Measurements from ENCODE around the gene TTC34. TPM values are rescaled to one million over a fixed set of nuclear protein-coding genes. Genes with fewer than 3 reads are reported as not detected.

Gene TTC34
- total RNA-seq, 1 experiment from 2014 or later = not detected

DNA sequence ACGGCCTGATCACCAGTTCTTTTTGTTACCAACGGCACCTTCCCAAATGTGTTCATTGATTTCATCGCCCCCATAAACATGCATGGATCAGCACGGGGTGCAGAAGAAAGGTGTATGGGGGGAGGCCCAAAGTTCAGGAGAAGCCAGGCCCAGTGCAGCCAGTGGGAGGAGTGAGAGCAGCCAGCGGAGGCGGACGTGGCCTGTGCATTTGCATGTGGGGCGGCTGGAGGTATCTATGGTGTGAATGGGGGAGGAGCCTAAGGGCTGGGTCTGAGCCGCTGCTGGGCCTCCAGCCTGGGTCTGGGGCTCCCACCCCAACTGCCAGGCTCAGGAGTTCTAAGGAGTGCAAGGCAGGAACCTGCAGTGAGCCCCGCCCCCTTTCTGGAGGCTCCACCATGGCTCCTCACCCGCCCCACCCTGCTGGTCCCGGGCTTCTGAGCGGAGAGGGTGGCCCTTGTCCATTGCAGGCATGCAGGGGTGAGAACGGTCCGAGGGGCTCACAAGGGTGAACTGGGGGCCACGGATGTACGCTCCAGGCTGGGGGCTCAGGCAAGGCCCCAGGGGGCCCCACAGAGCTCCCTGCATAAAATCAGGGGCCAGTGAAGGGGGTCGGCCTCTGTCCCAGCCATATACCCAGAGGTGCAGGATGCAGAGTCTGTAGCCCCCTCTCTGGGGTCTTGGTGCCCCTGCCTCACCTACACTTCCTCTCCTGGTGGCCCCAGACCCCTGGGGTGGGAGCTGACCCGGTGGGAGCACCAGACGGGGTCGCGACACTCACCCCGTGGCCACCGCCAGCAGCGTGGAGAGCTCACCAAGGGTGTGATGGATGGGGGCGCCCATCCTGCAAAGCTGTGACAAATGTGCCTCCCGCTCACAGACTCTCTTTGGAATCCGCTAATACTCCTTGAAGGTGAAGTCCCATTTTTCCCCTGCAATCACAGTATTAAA, 31.3 kb upstream of the TTC34 start:
- in situ Hi-C loops (cut with HindIII; ENCODE audit: low pct_unique_long_range_greater_than_20kb, low sequenced_read_pairs) = no loop called here
- DNase-seq (ENCODE audit: low read depth) = no peak

DNA sequence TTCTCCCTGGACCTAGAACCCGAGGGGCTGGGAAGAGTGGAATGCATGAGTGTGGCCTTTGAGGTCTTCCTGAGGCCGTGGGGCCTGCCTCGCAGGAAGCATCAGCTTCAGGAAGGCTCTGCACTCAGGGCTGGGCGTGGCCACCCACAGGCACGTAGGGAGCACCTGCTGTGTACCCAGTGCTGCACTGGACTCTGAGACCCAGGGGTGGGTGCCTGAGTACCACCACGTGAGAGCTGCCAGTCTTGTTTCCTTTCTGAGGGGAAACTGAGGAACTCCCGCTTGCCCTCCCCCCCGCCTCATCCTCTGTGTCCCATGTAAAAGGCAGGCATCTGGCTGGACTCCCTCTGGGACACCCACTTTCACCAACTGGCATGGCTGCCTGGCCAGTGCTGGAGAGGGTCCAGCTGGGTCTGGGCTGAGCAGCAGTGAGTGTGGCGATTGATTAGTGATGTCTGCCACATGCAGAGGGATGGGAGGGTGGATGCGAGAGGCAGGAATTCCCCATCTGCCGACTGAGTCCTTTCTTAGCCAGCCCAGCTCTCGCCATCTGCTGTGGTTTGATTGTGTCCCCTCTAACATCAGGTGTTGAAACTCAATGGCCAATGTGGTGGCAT, 30.2 kb upstream of the TTC34 start:
- in situ Hi-C loops (cut with HindIII; ENCODE audit: low pct_unique_long_range_greater_than_20kb, low sequenced_read_pairs) = no loop called here
- DNase-seq (ENCODE audit: low read depth) = no peak

DNA sequence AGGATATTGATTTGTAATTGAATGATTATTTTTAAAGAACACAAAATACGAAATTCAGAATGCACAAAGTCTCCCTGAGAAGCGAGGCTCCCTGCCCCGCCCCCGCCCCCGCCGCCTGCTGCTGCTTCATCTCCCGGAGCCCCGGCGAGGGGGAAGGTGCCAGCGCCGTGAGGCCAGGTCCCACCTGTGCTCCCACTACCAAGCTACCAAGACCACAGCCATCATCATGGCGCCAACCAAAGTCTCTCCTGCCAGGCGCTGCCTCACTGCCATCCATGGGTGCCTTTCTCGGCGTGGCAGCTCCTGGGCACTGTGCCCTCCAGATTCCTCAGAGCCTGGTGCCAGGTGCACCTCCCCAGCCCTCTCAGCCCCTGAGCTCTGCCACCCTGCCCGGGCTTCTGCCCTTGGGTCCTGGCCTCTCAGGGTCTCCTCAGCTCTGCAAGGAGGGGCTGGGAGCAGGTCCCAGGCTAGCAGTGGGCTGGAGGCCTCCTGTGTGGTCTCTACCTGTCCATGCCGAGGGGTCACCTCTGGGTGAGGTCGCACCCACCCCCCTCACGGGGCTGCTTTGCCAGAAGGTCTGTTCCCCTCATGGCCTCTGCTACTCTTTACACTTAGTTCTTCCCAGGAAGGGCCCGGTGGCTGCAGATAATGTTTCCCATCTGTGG, 29.4 kb upstream of the TTC34 start:
- no peak for DNase-seq (ENCODE audit: low read depth)
- in situ Hi-C loops (cut with HindIII; ENCODE audit: low pct_unique_long_range_greater_than_20kb, low sequenced_read_pairs) = no loop called here

DNA sequence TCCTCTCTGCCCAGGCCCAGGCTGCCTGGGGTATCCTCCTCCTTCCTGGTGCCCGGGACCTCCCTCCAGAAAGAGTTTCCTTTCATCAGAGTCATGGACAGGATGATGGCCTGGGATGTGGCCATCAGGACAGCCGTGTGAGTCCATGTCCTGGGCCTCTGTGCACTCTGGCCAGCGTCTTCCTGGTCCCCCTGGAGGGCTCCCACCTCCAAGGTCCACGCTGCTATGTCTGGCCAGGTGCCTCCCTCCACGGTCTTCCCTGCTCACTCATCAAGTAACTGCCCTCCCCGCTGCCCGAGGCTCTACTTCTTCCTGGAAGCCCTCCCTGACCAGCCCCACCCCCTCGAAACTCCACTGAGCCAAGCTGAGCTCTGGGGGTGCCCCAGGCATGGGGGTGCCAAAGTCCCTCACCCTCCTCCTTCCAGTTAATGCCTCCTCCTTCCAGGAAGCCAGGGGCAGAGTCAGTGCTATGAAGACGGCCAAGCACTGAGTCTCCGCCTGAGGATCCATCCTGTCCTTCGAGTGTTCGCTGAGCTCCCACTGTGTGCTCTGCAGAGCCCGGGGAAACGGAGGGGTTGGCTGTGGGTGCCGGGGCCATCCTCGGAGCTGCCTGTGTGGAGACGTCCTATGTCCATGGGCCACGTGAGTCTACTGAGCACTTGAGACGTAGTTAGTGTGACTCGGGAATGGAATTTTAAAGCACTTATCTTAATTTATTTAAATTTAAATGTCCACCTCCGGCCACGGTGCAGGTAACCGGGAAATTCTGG, 28.5 kb upstream of the TTC34 start:
- no peak for DNase-seq (ENCODE audit: low read depth)
- in situ Hi-C loops (cut with HindIII; ENCODE audit: low pct_unique_long_range_greater_than_20kb, low sequenced_read_pairs) = no loop called here

DNA sequence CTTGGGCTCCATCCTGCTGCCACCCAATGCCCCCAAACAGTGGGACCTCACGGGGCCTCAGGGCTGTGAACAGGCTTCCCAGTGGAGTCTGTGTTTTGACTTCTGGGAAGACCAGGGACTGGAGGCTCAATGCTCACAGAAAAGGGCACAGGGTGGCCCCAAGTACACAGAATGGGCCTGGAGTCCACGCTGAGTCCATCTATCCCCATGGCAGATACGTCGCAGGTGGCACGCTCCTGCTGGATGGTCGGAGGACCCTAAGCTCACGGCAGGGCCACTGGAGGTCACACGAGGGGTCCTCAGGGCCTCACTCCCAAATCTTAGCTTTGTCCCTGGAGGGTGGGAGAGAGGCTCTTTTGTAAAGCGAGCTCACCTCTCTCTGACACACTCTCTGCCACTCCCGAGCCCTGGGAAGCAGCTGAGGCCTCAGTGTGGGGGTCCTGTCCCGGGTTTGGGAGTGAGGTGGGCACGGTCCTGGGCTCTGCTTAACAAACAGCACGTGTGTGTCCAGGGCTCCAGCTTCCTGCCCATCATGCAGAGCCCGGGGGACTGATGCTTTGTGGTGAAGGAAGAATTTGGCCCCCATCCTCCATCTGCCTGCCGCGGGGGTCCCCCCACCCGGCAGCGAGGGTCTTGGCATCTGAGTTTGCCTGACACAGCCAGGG, 27.2 kb upstream of the TTC34 start:
- no peak for DNase-seq (ENCODE audit: low read depth)
- in situ Hi-C loops (cut with HindIII; ENCODE audit: low pct_unique_long_range_greater_than_20kb, low sequenced_read_pairs) = no loop called here

DNA sequence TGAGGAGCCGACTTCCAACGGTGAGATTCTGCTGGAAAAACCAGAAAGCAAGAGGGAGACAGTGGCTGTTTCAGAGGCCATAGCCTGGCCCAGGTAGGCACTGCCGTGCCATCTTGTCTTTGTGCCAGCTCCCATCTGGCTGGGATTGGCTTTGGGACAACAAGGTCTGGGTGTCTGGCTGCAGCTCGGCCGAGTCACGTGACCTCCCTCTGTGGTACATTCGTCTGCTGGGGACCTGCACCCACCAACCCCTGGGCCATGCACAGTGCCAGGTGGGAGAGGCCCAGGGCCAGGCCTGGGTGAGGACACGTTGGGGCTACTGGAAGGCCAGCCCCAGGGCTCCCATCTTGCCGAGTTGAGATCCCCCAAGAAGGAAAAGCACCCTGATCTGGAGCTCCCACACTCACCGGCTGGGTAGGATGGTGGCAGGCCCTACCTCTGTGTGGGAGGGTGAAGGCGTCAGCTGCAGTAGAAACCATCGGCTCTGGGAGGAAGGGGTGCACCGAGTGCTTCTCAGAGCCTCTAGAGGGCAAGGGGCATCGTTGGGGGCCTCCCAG, 25.3 kb upstream of the TTC34 start:
- in situ Hi-C loops (cut with HindIII; ENCODE audit: low pct_unique_long_range_greater_than_20kb, low sequenced_read_pairs) = no loop called here
- no peak for DNase-seq (ENCODE audit: low read depth)

DNA sequence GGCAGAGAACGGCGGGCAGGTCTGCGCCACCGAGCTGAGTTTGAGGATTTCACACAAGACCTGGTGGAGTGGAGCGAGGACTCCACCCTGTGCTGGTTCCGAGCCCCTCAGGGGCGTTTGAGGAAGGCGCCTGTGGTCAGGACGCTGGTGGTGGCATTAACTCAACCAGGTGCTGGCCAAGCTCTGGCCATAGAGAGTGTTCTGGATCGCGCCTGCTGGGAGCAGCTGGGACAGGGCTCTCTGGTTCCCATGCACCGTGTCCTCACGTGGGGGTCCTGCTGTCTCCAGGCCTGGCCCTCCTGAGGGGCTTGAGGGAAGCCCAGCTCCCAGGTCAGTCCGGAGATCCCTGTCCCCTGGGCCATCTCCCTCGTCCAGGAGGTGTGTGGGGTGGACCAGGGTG, 24.8 kb upstream of the TTC34 start:
- in situ Hi-C loops (cut with HindIII; ENCODE audit: low pct_unique_long_range_greater_than_20kb, low sequenced_read_pairs) = no loop called here
- no peak for DNase-seq (ENCODE audit: low read depth)

DNA sequence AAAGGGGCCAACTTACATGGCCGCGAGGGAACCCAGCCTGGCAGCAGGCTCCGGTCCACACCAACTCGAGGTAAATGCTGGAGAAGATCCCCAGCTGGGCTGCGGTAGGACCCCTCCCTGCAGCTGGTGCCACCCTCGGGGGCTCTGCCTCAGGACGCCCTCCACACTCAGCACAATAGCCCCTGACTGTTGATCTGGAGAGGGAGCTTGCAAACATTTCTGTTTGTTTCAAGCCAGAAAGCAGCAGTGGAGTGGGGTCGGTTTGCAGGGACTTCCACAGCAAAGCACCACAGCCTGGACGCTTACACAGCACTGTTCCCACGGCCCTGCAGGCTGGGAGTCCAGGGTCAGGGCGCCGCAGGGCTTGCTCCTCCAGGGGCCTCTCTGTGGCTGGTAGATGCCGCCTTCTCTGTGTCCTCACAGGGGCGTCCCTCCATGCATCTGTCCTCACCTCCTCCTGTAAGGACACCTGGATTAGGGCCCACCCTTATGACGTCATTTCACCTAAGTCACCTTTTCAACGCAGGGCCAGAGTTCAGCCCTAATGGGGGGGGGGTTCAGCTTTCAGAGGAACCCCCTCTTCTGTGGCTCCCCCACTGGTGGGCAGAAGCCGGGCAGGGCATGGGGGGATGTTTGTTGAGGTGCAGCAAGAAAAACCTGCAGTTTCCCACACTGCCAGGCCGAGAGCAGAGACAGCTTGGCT, 24.1 kb upstream of the TTC34 start:
- no peak for DNase-seq (ENCODE audit: low read depth)
- in situ Hi-C loops (cut with HindIII; ENCODE audit: low pct_unique_long_range_greater_than_20kb, low sequenced_read_pairs) = no loop called here

DNA sequence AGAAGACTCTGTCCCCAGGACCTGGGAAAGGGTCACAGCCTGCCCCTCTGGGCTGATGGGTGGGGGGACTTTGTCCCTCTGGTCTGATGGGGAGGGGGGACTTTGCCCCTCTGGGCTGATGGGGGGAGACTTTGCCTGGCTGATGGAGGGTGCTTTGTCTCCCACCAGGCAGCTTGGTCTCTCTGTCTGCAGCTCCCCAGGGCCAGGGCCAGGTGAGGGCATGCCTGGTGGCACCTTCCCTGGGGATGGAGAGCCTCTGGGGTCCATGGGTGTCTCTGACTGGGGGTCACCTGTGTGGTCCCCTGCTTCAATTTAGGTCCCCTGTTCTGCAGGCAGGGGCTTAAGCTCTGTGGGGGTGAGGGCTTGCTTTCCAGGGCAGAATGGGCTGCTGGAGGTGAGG, 23.5 kb upstream of the TTC34 start:
- in situ Hi-C loops (cut with HindIII; ENCODE audit: low pct_unique_long_range_greater_than_20kb, low sequenced_read_pairs) = no loop called here
- no peak for DNase-seq (ENCODE audit: low read depth)

DNA sequence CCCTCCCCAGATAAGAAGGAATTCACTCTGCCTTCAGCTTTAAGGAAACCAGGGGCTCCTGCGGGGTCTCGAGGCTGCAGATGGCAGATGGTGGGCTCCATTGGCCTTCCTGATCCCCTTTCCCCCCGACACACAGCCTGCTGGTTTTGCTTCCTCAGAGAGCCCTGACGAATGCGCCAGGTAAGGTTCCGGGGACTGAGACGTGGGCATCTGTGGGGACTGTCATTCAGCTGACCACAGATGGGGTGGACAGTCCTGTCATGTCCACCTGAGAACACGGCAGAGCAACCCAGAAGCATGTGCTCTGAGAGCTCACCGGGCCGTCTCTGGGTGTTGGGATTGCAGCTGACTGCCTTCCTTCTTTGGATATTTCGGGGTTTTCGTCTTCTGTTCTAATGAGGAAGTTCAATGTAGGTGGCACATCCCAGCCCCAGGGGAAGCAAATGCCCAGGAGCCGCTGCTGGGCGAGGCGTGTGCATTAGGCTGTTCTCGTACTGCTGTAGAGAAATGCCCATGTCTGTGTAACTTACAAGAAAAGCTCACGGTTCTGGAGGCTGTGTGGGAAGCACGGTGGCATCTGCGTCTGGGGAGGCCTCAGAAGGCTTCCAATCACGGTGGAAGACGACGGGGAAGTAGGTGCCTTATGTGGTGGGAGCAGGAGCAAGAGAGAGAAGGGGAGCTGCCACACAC, 22.6 kb upstream of the TTC34 start:
- no peak for DNase-seq (ENCODE audit: low read depth)
- in situ Hi-C loops (cut with HindIII; ENCODE audit: low pct_unique_long_range_greater_than_20kb, low sequenced_read_pairs) = no loop called here

DNA sequence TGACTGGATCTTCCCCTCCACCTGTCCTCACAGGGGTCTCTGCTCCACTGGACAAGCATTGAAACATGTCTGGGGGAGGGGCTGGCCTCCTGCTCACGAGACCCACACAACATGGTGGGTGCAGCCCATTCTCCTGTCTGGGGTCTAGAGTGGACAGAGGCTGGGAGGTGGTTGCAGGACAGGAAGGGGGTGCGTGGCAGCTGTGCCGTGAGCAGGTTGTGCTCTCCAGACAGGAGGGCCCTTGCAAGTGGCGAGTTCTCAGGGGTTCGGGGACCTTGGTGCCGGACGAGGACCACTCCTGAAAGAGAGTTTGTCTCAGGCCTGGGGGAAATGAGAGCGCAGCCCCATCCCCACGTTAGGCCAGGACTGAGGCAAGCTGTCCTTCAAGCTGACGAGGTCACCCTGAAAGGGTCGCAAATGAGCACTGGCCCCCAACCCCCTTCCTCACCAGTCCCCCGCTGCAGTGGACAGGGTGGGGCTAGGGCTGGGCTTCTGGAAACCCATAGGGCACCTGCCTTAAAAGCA, 21.2 kb upstream of the TTC34 start:
- in situ Hi-C loops (cut with HindIII; ENCODE audit: low pct_unique_long_range_greater_than_20kb, low sequenced_read_pairs) = no loop called here
- no peak for DNase-seq (ENCODE audit: low read depth)

DNA sequence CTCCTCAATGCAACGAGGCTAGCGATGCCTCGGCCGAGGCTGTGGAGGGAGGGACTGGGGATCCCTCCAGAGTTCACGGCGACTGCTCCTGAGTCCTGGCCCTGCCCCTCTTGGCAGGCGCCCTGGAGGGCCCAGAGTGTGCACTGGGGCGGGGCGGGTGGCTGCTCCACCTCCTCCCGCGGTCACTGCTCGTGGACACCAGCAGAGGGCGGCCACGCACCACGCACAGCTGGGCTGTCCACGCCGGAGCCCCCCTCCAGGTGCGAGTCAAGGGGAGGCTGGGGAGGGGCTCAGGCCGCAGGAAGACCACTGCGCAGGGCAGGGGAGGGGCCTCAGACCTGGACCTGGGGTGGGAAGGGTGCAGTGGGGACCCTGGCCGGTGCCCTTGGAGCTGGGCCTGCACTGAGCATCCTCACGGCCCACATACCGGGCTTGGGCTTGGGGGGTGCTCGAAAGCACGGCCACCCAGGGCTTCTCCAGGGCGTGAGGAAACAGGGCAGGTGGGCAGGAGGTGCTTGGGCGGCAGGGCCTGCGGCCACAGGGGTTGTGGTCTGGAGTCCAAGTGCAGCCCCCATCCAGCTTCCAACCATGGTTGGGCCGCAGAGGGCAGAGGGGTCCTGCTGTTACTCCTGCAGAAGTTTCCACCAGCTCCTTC, 20.6 kb upstream of the TTC34 start:
- DNase-seq (ENCODE audit: low read depth) = peak; percentile 29
- in situ Hi-C loops (cut with HindIII; ENCODE audit: low pct_unique_long_range_greater_than_20kb, low sequenced_read_pairs) = no loop called here

DNA sequence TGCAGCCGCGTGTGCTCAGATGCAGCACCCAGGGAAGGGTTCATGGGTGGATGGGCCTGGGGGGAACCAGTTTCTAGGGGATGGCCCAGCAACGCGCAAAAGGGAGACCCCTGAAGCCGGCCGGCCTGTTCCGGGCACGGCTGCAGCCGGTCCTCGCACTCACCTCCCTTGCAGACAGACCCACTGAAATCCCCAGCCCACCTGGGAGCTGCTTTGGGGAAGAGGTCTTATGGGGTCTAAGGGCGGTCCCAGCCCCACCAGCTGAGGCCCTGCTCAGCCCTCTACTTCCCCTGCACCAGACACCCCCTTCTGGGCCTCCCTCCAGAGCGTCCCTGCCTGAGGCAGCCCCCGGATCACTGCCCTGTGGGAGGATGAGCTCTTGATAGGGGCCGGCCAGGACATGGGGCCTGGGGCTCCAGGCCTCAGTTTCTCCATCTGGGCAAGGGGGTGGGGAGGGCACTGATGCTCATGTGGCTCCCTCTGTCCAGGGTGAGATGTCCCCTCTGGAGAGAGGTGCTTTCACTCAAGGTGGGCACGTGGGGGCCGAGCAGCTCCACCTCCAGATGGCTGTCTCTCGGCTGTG, 20.0 kb upstream of the TTC34 start:
- in situ Hi-C loops (cut with HindIII; ENCODE audit: low pct_unique_long_range_greater_than_20kb, low sequenced_read_pairs) = no loop called here
- DNase-seq (ENCODE audit: low read depth) = no peak

DNA sequence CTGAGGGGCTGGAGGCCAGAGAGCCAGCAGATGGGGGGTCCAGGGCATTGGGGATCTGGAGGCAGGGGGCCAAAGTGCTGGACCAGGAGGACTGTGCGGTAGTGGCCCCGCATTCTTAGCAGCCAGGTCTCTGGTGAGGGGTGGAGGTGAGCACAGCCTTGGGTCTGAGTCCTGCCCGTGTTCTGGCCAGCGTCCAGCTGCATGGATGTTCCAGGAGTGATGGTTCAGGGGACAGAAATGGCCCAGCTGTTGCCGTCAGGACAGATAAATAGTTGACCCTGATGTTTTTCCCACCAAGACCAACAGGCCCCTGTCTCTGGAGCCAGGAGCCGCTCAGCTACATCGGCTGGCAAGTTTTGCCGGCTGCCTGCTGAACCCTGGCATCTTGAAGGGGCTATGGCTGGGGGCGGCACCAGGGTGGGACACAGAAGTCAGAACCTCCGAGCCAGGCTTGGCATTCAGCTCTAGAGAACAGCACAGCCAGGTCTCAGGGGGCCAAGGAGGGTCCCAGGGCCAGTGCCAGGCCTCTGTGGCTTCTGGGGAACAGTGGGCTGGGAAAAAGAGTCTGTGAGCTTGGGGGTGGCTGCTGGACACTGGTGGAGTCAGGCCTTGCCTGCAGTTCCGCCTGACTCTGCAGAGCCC, 19.4 kb upstream of the TTC34 start:
- in situ Hi-C loops (cut with HindIII; ENCODE audit: low pct_unique_long_range_greater_than_20kb, low sequenced_read_pairs) = no loop called here
- no peak for DNase-seq (ENCODE audit: low read depth)

Data from Caki2 (cell line).